ENCODE data around the gene CYBB. TPM values are rescaled to one million over a fixed set of nuclear protein-coding genes. Genes with fewer than 3 reads are reported as not detected.

Gene CYBB
- total and polyA plus RNA-seq, 11 donors: 1.4 to 180 (median 8.3) TPM

GRCh38 chrX:37759351-37759750 lies 20.5 kb upstream of the CYBB start:
- intact Hi-C loops (cut with DNase I): no loop called here
- WGBS, 4 donors: 70 to 89% (median 82%) methylated on average over 1 of the region's 1 CpG
- H3K27me3 ChIP-seq: no peaks in the 10 kb centered on the region

GRCh38 chrX:37759878-37760418 lies 19.9 kb upstream of the CYBB start:
- DNase-seq: no peak
- Histone ChIP-seq H3K4me1 (peaks cover 0 to 5% (median 0%) of the 10 kb centered on the region in 12 donors), H3K36me3 (no peaks in the 10 kb centered on the region), H3K9me3 (no peaks in the 10 kb centered on the region), H3K27ac (no peak overlapping the region), H3K27me3 (no peaks in the 10 kb centered on the region), H3K4me3 (no peak overlapping the region)
- TF ChIP-seq POLR2A (IDR thresholded peaks at IDR 0.05) (no peak), CTCF (IDR thresholded peaks at IDR 0.05) (no peak)
- intact Hi-C loops (cut with DNase I): no loop called here
- WGBS, 4 donors: 80 to 94% (median 85%) methylated on average over 2 of the region's 2 CpGs
- ATAC-seq: no peak

More at GRCh38 chrX:37759351-37759750, 20.5 kb upstream of the CYBB start:
- ATAC-seq: no peak
- no peak for TF ChIP-seq CTCF (IDR thresholded peaks at IDR 0.05)
- no peak for TF ChIP-seq POLR2A (IDR thresholded peaks at IDR 0.05)
- Histone ChIP-seq H3K9me3 (no peaks in the 10 kb centered on the region), H3K4me1 (peaks cover 0 to 11% (median 0%) of the 10 kb centered on the region in 12 donors), H3K27ac (no peak overlapping the region), H3K36me3 (no peaks in the 10 kb centered on the region), H3K4me3 (no peak overlapping the region)
- DNase-seq: no peak

GRCh38 chrX:37763400-37763799 lies 16.5 kb upstream of the CYBB start:
- intact Hi-C loops (cut with DNase I): no loop called here

DNA sequence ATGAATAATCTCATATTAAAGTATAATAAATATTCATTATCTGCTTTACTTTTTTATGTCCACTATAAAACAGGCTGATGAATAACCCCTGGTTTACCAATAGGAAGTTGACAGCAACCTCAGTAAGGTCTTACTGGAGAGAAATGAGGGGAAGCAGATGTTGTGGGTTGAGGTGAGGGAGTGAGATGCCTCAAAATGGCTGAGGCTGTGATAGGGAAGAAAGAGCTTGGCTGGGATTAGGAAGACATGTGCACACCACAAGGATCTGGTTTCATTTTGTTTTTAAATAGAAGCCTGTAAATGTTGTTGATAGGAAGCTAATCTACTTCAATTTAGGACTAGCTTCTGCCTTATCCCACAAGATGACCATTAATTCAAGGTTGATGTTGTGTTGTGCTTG lies 14.4 kb upstream of the CYBB start:
- Histone ChIP-seq H3K4me3 (no peak overlapping the region), H3K4me1 (peaks cover 0 to 11% (median 0%) of the 10 kb centered on the region in 12 donors), H3K9me3 (peaks cover 0 to 9% (median 0%) of the 10 kb centered on the region in 12 donors), H3K27me3 (peaks cover 0 to 5% (median 0%) of the 10 kb centered on the region in 9 donors), H3K36me3 (no peaks in the 10 kb centered on the region), H3K27ac (no peak overlapping the region)
- no peak for ATAC-seq
- intact Hi-C loops (cut with DNase I): no loop called here
- TF ChIP-seq POLR2A (IDR thresholded peaks at IDR 0.05) (no peak), CTCF (IDR thresholded peaks at IDR 0.05) (no peak)
- DNase-seq: no peak

More at GRCh38 chrX:37763400-37763799, 16.5 kb upstream of the CYBB start:
- no peak for ATAC-seq
- peaks cover 0 to 1% (median 0%) of the 10 kb centered on the region in 12 donors for H3K9me3 ChIP-seq
- TF ChIP-seq POLR2A (IDR thresholded peaks at IDR 0.05): no peak
- no peak for TF ChIP-seq CTCF (IDR thresholded peaks at IDR 0.05)
- no peak for DNase-seq
- H3K27ac ChIP-seq: no peak overlapping the region
- H3K4me3 ChIP-seq: no peak overlapping the region
- no peaks in the 10 kb centered on the region for H3K36me3 ChIP-seq
- H3K4me1 ChIP-seq: peaks cover 0 to 11% (median 0%) of the 10 kb centered on the region in 12 donors
- H3K27me3 ChIP-seq: peaks cover 0 to 5% (median 0%) of the 10 kb centered on the region in 9 donors
